ENCODE results near the gene PISD.

The PISD gene

GRCh38 chr22:31622980-31623379 is 39.0 kb downstream of the PISD start:
- TF ChIP-seq CTCF (IDR thresholded peaks at IDR 0.05; ENCODE audit: low read depth, low read length) (no peak), POLR2A (IDR thresholded peaks at IDR 0.05; ENCODE audit: extremely low read depth, insufficient read length) (no peak), MYC (IDR thresholded peaks at IDR 0.05; ENCODE audit: low read depth, low read length) (no peak), MAX (IDR thresholded peaks at IDR 0.05; ENCODE audit: low read depth, low read length) (no peak)
- no peak overlapping the region for H3K4me3 ChIP-seq (ENCODE audit: low read depth, low read length)
- no peak for DNase-seq (ENCODE audit: low read depth)

GRCh38 chr22:31621507-31622124 is 40.4 kb downstream of the PISD start:
- no peak for TF ChIP-seq CTCF (IDR thresholded peaks at IDR 0.05; ENCODE audit: low read depth, low read length)
- no peak for TF ChIP-seq MAX (IDR thresholded peaks at IDR 0.05; ENCODE audit: low read depth, low read length)
- TF ChIP-seq POLR2A (IDR thresholded peaks at IDR 0.05; ENCODE audit: extremely low read depth, insufficient read length): no peak
- no peak for TF ChIP-seq MYC (IDR thresholded peaks at IDR 0.05; ENCODE audit: low read depth, low read length)
- DNase-seq (ENCODE audit: low read depth): no peak
- H3K4me3 ChIP-seq (ENCODE audit: low read depth, low read length): no peak overlapping the region

GRCh38 chr22:31620756-31621480 is 41.1 kb downstream of the PISD start:
- H3K4me3 ChIP-seq (ENCODE audit: low read depth, low read length): no peak overlapping the region
- no peak for TF ChIP-seq MYC (IDR thresholded peaks at IDR 0.05; ENCODE audit: low read depth, low read length)
- no peak for TF ChIP-seq MAX (IDR thresholded peaks at IDR 0.05; ENCODE audit: low read depth, low read length)
- TF ChIP-seq CTCF (IDR thresholded peaks at IDR 0.05; ENCODE audit: low read depth, low read length): no peak
- TF ChIP-seq POLR2A (IDR thresholded peaks at IDR 0.05; ENCODE audit: extremely low read depth, insufficient read length): no peak
- no peak for DNase-seq (ENCODE audit: low read depth)

- no peak overlapping the region for H3K4me3 ChIP-seq (ENCODE audit: low read depth, low read length)
- TF ChIP-seq POLR2A (IDR thresholded peaks at IDR 0.05; ENCODE audit: extremely low read depth, insufficient read length): no peak
- no peak for TF ChIP-seq CTCF (IDR thresholded peaks at IDR 0.05; ENCODE audit: low read depth, low read length)
- TF ChIP-seq MAX (IDR thresholded peaks at IDR 0.05; ENCODE audit: low read depth, low read length): no peak
- DNase-seq (ENCODE audit: low read depth): no peak
Measured at GRCh38 chr22:31619611-31620300, 42.3 kb downstream of the PISD start.

- no peak for DNase-seq (ENCODE audit: low read depth)
- no peak for TF ChIP-seq CTCF (IDR thresholded peaks at IDR 0.05; ENCODE audit: low read depth, low read length)
- TF ChIP-seq MYC (IDR thresholded peaks at IDR 0.05; ENCODE audit: low read depth, low read length): no peak
- no peak for TF ChIP-seq POLR2A (IDR thresholded peaks at IDR 0.05; ENCODE audit: extremely low read depth, insufficient read length)
- TF ChIP-seq MAX (IDR thresholded peaks at IDR 0.05; ENCODE audit: low read depth, low read length): no peak
Measured at GRCh38 chr22:31618471-31619176, 43.4 kb downstream of the PISD start.

More at GRCh38 chr22:31618471-31619176, 43.4 kb downstream of the PISD start:
- H3K4me3 ChIP-seq (ENCODE audit: low read depth, low read length): no peak overlapping the region

All from NB4 (cell line).